Mucosa of stomach (tissue), 1 donor: Measurements from ENCODE around the gene SPCS3.
"Not testable (repeated sequence)": the region's sequence is repeated elsewhere in the genome, so short reads cannot be mapped to it uniquely, and the experiment has no call there.

Source experiments
- H3K27me3 ChIP-seq: one replicate; pipeline ENCODE4 v1.7.0; 2013; ENCODE audit warnings: mild to moderate bottlenecking, low read length; ENCODE audit not compliant: control insufficient read depth, insufficient read depth
- H3K36me3 ChIP-seq: one replicate; pipeline ENCODE4 v1.7.0; 2013; ENCODE audit warnings: low read length; ENCODE audit not compliant: control insufficient read depth, insufficient read depth
- H3K4me1 ChIP-seq: one replicate; pipeline ENCODE4 v1.7.0; 2013; ENCODE audit warnings: mild to moderate bottlenecking, low read length; ENCODE audit not compliant: control insufficient read depth, insufficient read depth
- H3K4me3 ChIP-seq: one replicate; pipeline ENCODE4 v1.7.0; 2013; ENCODE audit warnings: low read length
- H3K9ac ChIP-seq: one replicate; pipeline ENCODE4 v1.7.0; 2013; ENCODE audit warnings: mild to moderate bottlenecking, low read length, moderate library complexity
- H3K9me3 ChIP-seq: one replicate; pipeline ENCODE4 v1.7.0; 2013; ENCODE audit warnings: mild to moderate bottlenecking, low read length, moderate library complexity; ENCODE audit not compliant: control insufficient read depth
- donor health status: Pancreatic carcinoma.

The SPCS3 gene

DNA sequence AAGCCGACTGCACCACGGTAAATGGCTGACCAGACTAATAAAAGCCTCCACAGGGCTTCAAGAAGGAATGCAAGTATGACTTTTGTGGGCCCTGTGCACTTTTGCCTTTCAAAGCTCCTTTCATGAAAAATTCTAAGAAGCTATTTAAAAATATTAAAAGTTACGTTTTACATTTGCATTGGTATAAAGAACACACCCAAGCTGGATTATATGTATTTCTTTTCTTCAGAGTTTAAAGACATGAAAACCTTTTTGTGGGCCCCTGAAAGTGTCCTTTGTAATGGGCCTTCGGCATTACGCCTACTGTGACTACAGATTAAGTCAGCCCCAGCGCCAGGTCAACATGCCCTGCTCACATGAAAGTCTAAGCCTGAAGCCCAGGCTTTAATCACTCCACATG lies 30.2 kb upstream of the SPCS3 start:
- H3K4me3 ChIP-seq, result no peak overlapping the region
- no peaks in the 10 kb centered on the region for H3K4me1 ChIP-seq
- no peaks in the 10 kb centered on the region for H3K36me3 ChIP-seq
- H3K9me3 ChIP-seq, result no peaks in the 10 kb centered on the region
- no peak overlapping the region for H3K9ac ChIP-seq
- no peaks in the 10 kb centered on the region for H3K27me3 ChIP-seq

DNA sequence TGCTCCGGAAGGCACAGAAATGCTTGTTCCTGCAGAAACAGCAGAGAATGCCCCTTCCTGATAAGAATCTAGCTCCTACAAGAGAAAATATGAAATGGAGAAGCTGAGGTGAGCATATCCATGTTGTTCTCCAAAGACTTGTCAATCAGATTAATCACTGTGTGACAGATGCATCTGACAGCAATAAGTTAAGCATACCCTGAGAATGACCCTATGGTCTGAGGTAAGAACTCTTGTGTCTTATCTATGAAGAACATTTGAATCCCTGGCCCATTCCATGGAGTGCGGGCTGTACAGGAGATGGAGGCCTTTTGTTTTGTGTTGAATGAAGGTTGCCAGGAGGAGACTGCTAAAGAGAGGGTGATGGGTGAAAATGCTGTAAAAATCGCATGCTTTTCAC lies 29.2 kb upstream of the SPCS3 start:
- Histone ChIP-seq H3K9ac (no peak overlapping the region), H3K27me3 (no peaks in the 10 kb centered on the region), H3K9me3 (no peaks in the 10 kb centered on the region), H3K4me3 (no peak overlapping the region), H3K4me1 (no peaks in the 10 kb centered on the region), H3K36me3 (no peaks in the 10 kb centered on the region)

DNA sequence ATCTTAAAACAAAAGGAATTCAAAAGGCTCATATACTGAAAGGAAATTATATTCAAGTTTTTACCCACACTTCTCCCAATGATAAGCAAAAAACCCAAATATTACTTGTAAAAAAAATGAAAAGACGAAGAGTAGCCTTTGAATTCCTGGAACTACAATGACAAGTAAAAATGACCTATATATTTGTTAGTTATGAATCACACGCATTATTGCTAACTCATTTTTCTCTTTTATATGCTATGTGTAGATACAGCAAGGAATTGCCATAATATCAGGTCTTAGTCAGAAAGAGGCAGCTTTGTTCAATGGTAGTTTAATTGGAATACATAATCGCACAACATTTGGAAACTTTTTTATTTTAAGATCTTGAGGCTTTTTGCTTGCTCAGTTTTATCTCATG lies 28.0 kb upstream of the SPCS3 start:
- Histone ChIP-seq H3K4me3 (no peak overlapping the region), H3K9me3 (no peaks in the 10 kb centered on the region), H3K36me3 (no peaks in the 10 kb centered on the region), H3K27me3 (no peaks in the 10 kb centered on the region), H3K9ac (no peak overlapping the region), H3K4me1 (no peaks in the 10 kb centered on the region)

DNA sequence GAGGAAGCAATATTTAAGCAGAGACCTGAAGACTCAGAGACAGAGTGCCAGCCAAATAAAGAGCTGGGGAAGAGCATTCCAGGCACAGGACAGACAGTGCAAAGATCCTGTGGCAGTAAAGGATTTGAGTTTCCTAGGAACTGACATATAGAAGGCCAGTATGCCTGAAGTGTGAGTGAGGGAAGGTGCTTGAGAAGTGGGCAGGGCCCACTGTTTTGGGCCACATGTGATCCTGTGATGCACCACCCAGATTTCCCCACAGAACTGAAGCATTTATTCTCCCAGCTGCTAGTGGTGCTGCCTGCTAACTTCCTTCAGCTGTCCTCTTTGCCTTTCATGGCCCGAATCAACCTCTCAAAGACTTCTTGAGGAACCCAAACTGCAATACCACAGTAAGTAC lies 26.8 kb upstream of the SPCS3 start:
- no peaks in the 10 kb centered on the region for H3K4me1 ChIP-seq
- H3K4me3 ChIP-seq, result no peak overlapping the region
- H3K9me3 ChIP-seq, result no peaks in the 10 kb centered on the region
- H3K27me3 ChIP-seq, result no peaks in the 10 kb centered on the region
- H3K9ac ChIP-seq, result no peak overlapping the region
- no peaks in the 10 kb centered on the region for H3K36me3 ChIP-seq

DNA sequence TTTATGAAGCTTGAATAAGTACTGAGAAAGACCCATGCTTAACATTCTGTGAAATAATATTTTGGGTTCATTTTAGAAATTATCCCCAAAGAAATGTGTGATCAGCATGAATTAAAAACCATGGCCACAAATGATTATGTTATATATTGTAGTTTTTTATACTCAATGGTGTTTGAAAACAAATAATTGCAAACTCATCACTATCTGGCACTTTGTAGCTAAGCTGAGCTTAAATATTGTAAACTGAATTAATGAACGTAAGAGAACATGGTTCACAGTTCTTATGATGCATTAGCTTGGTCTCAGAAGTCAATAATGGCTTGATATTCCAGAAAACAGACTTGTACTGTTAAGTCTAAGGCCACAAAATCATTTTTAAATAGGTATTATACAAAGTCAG lies 26.1 kb upstream of the SPCS3 start:
- Histone ChIP-seq H3K9ac (no peak overlapping the region), H3K4me3 (no peak overlapping the region), H3K27me3 (no peaks in the 10 kb centered on the region), H3K9me3 (no peaks in the 10 kb centered on the region), H3K4me1 (no peaks in the 10 kb centered on the region), H3K36me3 (no peaks in the 10 kb centered on the region)

DNA sequence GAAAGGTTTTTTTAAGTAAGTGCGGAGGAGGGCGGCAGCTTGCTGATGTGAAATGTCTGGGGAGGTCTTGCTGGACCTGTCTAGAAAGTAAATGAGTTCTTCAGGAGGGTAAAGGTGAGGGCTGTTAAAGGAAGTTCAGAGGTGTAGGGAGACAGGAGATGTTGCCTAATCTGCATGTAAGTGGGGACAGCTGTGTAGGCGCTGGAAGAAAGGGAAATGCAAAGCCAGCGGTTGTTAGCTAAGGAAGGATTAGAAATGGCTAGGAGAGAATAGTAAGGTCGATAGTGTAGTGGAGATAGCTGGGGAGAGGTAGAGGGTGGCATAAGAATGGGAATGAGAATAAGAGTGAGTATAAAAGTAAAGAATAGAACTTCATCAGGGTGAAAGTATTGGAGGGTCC lies 23.9 kb upstream of the SPCS3 start:
- H3K9ac ChIP-seq, H3K36me3 ChIP-seq, H3K27me3 ChIP-seq, H3K4me1 ChIP-seq, H3K9me3 ChIP-seq, H3K4me3 ChIP-seq: not testable (repeated sequence)

DNA sequence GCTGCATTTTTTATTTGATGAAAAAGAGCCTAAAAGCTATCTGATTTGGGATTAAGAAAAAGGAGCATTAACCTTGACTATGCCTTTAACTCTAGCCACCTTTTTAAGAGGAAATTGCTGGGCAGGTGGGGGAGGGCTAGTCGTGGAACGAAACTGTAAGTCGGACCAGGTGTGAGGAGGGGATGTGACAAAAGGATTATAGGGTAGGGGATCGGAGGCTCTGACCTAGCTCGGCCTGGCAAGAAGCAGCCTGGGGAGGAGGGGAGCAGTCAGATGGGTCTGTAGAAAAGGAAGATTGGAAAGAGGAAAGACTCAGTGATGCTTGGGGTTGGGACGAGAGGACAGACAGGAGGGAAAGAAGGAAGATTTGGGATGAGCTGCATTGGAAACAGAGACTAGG lies 21.1 kb upstream of the SPCS3 start:
- Histone ChIP-seq H3K36me3 (no peaks in the 10 kb centered on the region), H3K4me1 (peaks cover 4% of the 10 kb centered on the region), H3K4me3 (no peak overlapping the region), H3K9ac (no peak overlapping the region), H3K9me3 (no peaks in the 10 kb centered on the region), H3K27me3 (no peaks in the 10 kb centered on the region)

DNA sequence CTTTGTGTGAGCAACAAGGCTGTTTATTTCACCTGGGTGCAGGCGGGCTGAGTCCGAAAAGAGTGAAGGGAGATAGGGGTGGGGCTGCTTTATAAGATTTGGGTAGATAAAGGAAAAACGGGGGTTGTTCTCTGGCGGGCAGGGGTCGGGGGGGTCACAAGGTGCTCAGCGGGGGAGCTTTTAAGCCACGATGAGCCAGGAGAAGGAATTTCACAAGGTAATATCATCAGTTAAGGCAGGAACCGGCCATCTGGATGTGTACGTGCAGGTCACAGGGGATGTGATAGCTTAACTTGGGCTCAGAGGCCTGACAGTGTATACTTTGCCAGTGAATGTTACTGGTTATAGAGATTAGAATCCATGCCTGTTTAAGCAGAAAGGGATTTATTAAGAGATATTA lies 19.7 kb upstream of the SPCS3 start:
- no peaks in the 10 kb centered on the region for H3K36me3 ChIP-seq

DNA sequence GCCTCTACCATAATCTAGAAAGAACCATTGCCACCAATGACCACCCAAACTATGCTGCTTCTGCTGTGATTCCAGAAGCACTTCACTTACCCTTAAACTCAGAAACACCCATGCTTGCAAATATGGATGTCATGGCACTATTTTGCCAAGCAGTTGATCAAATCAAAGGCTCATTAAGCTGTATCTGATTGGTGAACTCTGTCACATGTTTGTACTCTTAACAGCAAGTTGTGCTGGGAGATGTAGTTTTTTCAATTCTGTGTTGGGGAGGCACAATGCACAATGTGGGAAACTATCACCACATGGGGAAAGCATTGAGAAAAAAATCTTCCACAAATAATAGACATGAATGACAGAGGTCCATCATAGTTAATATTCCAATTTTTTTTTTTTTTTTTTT lies 19.2 kb upstream of the SPCS3 start:
- H3K4me3 ChIP-seq, result no peak overlapping the region
- H3K9ac ChIP-seq, result no peak overlapping the region
- H3K36me3 ChIP-seq, result no peaks in the 10 kb centered on the region
- H3K27me3 ChIP-seq, result no peaks in the 10 kb centered on the region
- peaks cover 4% of the 10 kb centered on the region for H3K4me1 ChIP-seq
- H3K9me3 ChIP-seq, result no peaks in the 10 kb centered on the region

More for the DNA sequence above, 19.7 kb upstream of the SPCS3 start:
- H3K27me3 ChIP-seq, result no peaks in the 10 kb centered on the region
- H3K9ac ChIP-seq, result no peak overlapping the region
- H3K9me3 ChIP-seq, result no peaks in the 10 kb centered on the region
- peaks cover 4% of the 10 kb centered on the region for H3K4me1 ChIP-seq
- H3K4me3 ChIP-seq, result no peak overlapping the region

DNA sequence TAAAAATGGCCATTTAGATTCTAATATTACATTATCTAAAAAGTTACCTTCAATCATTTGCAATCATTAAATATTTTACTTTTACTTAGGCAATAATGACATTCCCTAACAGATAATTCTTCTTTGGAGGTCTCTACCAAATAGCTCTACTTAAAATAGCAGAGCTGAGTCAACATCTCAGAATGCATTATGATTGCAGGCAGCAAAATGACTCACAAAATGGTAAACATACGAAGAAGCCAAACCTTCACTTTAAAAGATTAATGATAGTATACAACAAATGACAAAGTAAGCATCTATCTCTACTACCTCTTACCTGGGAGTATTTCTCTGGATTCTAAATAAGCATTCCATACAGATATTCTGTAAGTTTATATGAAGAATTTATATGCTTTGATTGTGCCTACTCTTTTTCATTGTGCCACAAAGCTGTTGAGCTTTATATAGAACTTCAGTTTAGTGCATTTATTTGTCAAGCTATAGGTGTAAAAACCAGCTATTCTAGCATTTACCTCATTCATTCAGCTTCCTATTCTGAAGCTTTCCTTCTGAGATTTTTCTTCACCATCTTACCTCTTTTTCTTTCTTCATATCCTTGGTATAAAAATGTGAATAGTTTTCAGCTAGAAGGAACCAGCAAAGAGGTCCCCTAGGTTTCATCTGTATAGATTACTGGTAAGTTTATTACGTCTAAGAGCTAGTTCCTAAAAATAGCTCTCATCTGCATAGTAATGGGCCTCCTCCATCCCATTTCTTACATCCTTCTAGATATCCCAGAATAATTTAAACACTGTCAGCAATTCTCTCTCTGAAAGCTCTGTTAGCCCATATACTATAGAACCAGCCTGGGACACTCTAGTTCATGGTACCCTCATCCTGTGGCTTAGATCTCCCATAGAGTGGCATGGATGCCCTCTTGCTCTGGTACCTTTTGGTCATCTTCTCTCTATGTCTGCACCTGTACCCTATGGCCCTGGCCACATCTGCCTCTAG lies 17.2 kb upstream of the SPCS3 start:
- Histone ChIP-seq H3K36me3 (no peaks in the 10 kb centered on the region), H3K4me3 (no peak overlapping the region), H3K9me3 (no peaks in the 10 kb centered on the region), H3K4me1 (peaks cover 4% of the 10 kb centered on the region), H3K27me3 (no peaks in the 10 kb centered on the region), H3K9ac (no peak overlapping the region)

DNA sequence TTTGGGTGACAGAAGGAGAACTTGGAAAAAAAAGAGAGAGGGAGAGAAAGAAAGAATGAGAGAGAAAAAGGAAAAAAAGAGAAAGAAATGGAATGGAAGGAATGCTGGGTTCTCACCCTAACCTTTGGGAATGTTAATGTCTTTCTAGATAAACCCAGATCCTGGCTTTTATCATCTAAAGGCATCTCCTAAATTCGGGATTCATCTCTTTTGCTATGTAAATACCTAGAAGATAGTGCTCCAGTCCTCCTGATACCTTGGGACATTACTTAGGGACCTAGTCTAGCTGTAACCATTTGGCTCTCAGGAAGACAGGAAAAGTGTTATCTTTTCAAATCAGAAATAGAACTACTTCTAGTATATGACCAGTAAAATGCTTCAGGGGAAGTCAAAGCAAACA lies 15.8 kb upstream of the SPCS3 start:
- Histone ChIP-seq H3K36me3 (no peaks in the 10 kb centered on the region), H3K4me1 (peaks cover 4% of the 10 kb centered on the region), H3K9me3 (no peaks in the 10 kb centered on the region), H3K27me3 (no peaks in the 10 kb centered on the region), H3K9ac (no peak overlapping the region), H3K4me3 (no peak overlapping the region)

DNA sequence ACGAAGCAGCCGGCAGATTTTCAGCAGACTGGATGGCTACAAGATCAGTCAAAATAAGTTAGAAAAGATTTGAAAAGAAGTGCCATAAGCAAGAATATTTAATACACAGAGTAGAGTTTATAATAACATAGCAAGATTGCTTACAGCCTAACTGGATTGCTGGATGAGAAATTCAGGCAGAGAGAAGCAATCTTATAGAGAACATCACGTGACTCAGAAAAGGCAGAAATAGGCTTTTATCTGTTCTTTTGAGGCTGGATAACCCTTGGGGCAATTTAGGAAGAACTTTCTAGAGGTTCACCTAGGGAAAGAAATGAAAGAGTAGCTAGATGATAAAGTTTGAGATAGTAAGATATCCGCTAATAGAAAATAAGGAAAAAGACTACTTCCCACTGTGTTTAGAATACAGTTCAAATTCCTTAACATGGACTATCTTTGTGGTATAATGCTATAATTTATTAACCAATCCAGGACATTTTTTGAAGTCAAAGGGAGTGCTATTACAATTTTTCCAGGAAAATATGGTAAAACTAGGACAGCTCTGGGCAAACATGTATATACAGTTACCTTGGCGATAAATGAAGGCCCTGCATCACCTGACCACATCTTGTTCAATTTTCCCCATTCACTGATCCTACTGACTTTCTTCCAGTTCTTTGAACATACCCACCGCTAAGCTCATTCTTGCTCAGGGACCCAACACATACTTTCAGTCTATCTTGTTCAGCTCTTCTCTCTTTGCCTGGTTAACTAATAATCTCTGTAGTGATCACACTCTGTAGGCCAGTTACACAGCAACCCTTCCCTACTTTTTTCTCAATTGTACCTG lies 12.7 kb upstream of the SPCS3 start:
- H3K27me3 ChIP-seq, result no peaks in the 10 kb centered on the region
- H3K9me3 ChIP-seq, result no peaks in the 10 kb centered on the region
- H3K36me3 ChIP-seq, result no peaks in the 10 kb centered on the region
- no peak overlapping the region for H3K4me3 ChIP-seq
- no peak overlapping the region for H3K9ac ChIP-seq
- peaks cover 4% of the 10 kb centered on the region for H3K4me1 ChIP-seq
